ENCODE data around the gene LPP.

The LPP gene

GRCh38 chr3:188299068-188299467, 145.1 kb downstream of the LPP start:
- no peak for DNase-seq (ENCODE audit: low read depth)

GRCh38 chr3:188299708-188300107, 145.8 kb downstream of the LPP start:
- no peak for DNase-seq (ENCODE audit: low read depth)

GRCh38 chr3:188301147-188301546, 147.2 kb downstream of the LPP start:
- DNase-seq (ENCODE audit: low read depth) = no peak

GRCh38 chr3:188303286-188303799, 149.4 kb downstream of the LPP start:
- no peak for DNase-seq (ENCODE audit: low read depth)

GRCh38 chr3:188303823-188304222, 149.9 kb downstream of the LPP start:
- DNase-seq (ENCODE audit: low read depth) = no peak

- DNase-seq (ENCODE audit: low read depth) = no peak
Observed at GRCh38 chr3:188304501-188304900, 150.5 kb downstream of the LPP start.

GRCh38 chr3:188305220-188305619, 151.3 kb downstream of the LPP start:
- no peak for DNase-seq (ENCODE audit: low read depth)

GRCh38 chr3:188306435-188307005, 152.6 kb downstream of the LPP start:
- no peak for DNase-seq (ENCODE audit: low read depth)

GRCh38 chr3:188309437-188310269, 155.7 kb downstream of the LPP start:
- DNase-seq (ENCODE audit: low read depth) = no peak

- DNase-seq (ENCODE audit: low read depth) = no peak
Observed at GRCh38 chr3:188310270-188310710, 156.3 kb downstream of the LPP start.

GRCh38 chr3:188315553-188315952, 161.6 kb downstream of the LPP start:
- DNase-seq (ENCODE audit: low read depth) = no peak

- DNase-seq (ENCODE audit: low read depth) = no peak
Observed at GRCh38 chr3:188316021-188316722, 162.2 kb downstream of the LPP start.

- no peak for DNase-seq (ENCODE audit: low read depth)
Observed at GRCh38 chr3:188316723-188317070, 162.7 kb downstream of the LPP start.

- DNase-seq (ENCODE audit: low read depth) = no peak
Observed at GRCh38 chr3:188319569-188319968, 165.6 kb downstream of the LPP start.

GRCh38 chr3:188320757-188321156, 166.8 kb downstream of the LPP start:
- peak; percentile 73 for DNase-seq (ENCODE audit: low read depth)

GRCh38 chr3:188321258-188321657, 167.3 kb downstream of the LPP start:
- DNase-seq (ENCODE audit: low read depth) = no peak

GRCh38 chr3:188322135-188322887, 168.4 kb downstream of the LPP start:
- no peak for DNase-seq (ENCODE audit: low read depth)

GRCh38 chr3:188323067-188323842, 169.3 kb downstream of the LPP start:
- DNase-seq (ENCODE audit: low read depth) = no peak

- no peak for DNase-seq (ENCODE audit: low read depth)
Observed at GRCh38 chr3:188326111-188326510, 172.2 kb downstream of the LPP start.

- DNase-seq (ENCODE audit: low read depth) = no peak
Observed at GRCh38 chr3:188326968-188327367, 173.0 kb downstream of the LPP start.

- DNase-seq (ENCODE audit: low read depth) = no peak
Observed at GRCh38 chr3:188327433-188327832, 173.5 kb downstream of the LPP start.
